Progenitor cell of endocrine pancreas (in vitro differentiated cells): ENCODE results near the gene TGFB1I1. TPM values are rescaled to one million over a fixed set of nuclear protein-coding genes. Genes with fewer than 3 reads are reported as not detected.

Experiments used
- DNase-seq: peaks from one replicate; pipeline ENCODE4 v3.0.0; 2021; ENCODE audit warnings: low spot score; ENCODE audit not compliant: unreplicated experiment
- H3K27ac Mint-ChIP-seq: 2 replicates; pipeline ENCODE4 v1.8.0; 2021; ENCODE audit warnings: mild to moderate bottlenecking, moderate library complexity, mixed read lengths
- H3K27me3 Mint-ChIP-seq: 2 replicates; pipeline ENCODE4 v1.8.0; 2021; ENCODE audit warnings: mixed read lengths
- H3K36me3 Mint-ChIP-seq: 2 replicates; pipeline ENCODE4 v1.8.0; 2022; ENCODE audit warnings: mixed read lengths; ENCODE audit not compliant: insufficient read depth
- H3K4me1 Mint-ChIP-seq: 2 replicates; pipeline ENCODE4 v1.8.0; 2021; ENCODE audit warnings: low read depth, mixed read lengths
- H3K4me3 Mint-ChIP-seq: 2 replicates; pipeline ENCODE4 v1.8.0; 2021; ENCODE audit warnings: low read depth, mild to moderate bottlenecking, moderate library complexity, mixed read lengths
- H3K9me3 Mint-ChIP-seq: 2 replicates; pipeline ENCODE4 v1.8.0; 2021; ENCODE audit warnings: low read depth, mixed read lengths
- total RNA-seq: library from RNA; stranded (reverse); gene quantifications from 2 replicates; pipeline ENCODE4 v1.2.1, GENCODE V29; 2021
- TF ChIP-seq, protein P1 (sequence below): fragments of 200-600 bp; sonication (generic); IDR thresholded peaks from one replicate; pipeline ENCODE4 v1.5.0; 2021; ENCODE audit warnings: antibody characterized with exemption, mild to moderate bottlenecking; ENCODE audit not compliant: unreplicated experiment

The TGFB1I1 gene
- total RNA-seq, 1 donor from 2014 or later: 4.5 TPM

DNA sequence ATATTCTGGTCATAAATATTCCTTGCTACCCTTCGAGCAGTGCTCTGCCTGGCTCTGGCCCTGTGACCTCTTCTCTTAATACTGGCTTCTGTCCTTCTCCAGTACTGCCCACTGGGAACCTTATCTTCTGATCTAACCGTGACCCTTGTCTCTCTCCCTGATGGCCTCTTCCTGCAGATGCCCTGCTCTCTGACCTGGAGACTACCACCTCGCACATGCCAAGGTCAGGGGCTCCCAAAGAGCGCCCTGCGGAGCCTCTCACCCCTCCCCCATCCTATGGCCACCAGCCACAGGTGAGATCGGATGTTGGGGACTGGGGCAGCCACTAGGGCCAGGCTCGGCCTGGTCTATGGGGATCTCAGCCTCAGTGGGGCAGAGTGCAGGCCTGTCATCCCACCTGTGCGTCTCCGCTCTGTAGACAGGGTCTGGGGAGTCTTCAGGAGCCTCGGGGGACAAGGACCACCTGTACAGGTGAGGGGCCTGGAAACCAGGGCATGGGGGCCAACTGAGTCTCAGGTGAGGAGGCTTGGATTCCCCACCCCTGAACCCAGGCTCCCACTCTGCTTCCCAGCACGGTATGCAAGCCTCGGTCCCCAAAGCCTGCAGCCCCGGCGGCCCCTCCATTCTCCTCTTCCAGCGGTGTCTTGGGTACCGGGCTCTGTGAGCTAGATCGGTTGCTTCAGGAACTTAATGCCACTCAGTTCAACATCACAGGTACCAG, 1.5 kb downstream of the TGFB1I1 start:
- Mint-ChIP-seq H3K9me3 (no peaks in the 10 kb centered on the region), H3K4me1 (peaks cover 17% of the 10 kb centered on the region), H3K27me3 (peaks cover 60% of the 10 kb centered on the region), H3K36me3 (no peaks in the 10 kb centered on the region), H3K4me3 (no peak overlapping the region), H3K27ac (no peak overlapping the region)
- no peak for DNase-seq
- TF ChIP-seq, protein P1, sequence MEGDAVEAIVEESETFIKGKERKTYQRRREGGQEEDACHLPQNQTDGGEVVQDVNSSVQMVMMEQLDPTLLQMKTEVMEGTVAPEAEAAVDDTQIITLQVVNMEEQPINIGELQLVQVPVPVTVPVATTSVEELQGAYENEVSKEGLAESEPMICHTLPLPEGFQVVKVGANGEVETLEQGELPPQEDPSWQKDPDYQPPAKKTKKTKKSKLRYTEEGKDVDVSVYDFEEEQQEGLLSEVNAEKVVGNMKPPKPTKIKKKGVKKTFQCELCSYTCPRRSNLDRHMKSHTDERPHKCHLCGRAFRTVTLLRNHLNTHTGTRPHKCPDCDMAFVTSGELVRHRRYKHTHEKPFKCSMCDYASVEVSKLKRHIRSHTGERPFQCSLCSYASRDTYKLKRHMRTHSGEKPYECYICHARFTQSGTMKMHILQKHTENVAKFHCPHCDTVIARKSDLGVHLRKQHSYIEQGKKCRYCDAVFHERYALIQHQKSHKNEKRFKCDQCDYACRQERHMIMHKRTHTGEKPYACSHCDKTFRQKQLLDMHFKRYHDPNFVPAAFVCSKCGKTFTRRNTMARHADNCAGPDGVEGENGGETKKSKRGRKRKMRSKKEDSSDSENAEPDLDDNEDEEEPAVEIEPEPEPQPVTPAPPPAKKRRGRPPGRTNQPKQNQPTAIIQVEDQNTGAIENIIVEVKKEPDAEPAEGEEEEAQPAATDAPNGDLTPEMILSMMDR: no peak

DNA sequence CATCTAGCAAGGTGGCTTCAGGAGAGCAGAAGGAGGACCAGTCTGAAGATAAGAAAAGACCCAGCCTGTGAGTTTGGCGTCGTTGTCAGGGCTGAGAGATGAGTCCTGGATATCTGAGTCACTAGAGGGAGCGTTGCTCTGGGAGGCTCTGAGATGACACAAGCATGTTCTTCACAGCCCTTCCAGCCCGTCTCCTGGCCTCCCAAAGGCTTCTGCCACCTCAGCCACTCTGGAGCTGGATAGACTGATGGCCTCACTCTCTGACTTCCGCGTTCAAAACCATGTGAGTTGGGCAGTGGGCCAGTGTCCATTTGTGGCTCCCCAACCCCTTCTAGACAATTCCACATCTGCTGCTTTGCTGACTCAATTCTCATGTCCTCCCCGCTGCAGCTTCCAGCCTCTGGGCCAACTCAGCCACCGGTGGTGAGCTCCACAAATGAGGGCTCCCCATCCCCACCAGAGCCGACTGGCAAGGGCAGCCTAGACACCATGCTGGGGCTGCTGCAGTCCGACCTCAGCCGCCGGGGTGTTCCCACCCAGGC, 2.3 kb downstream of the TGFB1I1 start:
- H3K27ac Mint-ChIP-seq: no peak overlapping the region
- DNase-seq: no peak
- H3K4me1 Mint-ChIP-seq: peaks cover 17% of the 10 kb centered on the region
- no peaks in the 10 kb centered on the region for H3K9me3 Mint-ChIP-seq
- peaks cover 60% of the 10 kb centered on the region for H3K27me3 Mint-ChIP-seq
- H3K36me3 Mint-ChIP-seq: no peaks in the 10 kb centered on the region
- no peak overlapping the region for H3K4me3 Mint-ChIP-seq
- TF ChIP-seq, protein P1: no peak

DNA sequence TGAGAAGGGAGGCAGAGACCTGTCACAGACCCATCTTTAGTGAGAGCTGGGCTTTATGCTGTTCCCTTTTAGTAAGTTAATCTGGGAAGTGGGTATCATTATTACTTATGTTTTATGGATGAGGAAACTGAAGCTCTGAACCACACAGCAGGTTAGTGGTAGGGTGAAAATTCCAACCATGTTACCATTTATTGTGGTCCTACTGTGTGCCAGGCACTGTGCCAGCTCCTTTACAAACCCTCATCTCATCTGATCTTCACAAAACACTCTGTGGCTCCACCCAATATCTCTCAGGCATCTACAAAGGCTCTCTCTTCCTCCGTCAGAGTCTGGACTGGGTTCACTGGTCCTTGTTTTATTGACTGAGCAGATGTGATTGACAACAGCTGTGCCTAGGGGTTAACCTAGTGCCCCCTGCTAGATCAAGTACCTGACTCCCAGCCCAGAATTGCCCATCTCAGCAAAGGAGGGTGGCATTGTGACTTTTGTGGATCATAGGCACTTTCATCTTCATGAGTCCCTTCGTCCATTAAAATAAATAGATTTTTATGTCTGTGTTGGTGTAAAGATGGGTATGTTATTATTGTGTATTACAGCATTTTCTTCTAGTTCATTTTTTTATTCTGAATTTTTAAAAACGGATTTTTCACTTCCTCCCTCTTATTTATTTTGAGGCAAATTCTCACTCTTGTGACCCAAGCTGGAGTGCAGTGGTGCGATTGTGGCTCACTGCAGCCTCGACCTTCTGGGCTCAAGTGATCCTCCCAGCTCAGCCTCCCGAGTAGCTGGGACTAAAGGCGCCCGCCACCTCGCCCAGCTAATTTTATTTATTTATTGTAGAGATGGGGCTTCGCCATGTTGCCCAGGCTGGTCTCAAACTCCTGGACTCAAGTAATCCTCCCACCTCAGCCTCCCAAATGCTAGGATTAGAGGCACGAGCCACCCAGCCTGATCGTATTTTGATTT, 3.1 kb downstream of the TGFB1I1 start:
- H3K4me3 Mint-ChIP-seq: no peak overlapping the region
- no peaks in the 10 kb centered on the region for H3K36me3 Mint-ChIP-seq
- DNase-seq: no peak
- H3K27ac Mint-ChIP-seq: no peak overlapping the region
- H3K27me3 Mint-ChIP-seq: peaks cover 63% of the 10 kb centered on the region
- H3K9me3 Mint-ChIP-seq: no peaks in the 10 kb centered on the region
- peaks cover 17% of the 10 kb centered on the region for H3K4me1 Mint-ChIP-seq
- TF ChIP-seq, protein P1: no peak

DNA sequence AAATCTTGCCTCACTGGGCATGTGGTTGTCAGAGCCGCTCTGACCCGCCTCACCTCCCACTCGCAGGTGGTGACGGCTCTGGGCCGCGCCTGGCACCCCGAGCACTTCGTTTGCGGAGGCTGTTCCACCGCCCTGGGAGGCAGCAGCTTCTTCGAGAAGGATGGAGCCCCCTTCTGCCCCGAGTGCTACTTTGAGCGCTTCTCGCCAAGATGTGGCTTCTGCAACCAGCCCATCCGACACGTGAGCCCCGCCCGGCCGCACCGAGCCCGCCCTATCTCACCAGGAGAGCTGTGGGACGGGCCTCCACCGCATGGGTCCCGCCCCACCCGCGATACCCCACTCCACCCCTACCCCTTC, 4.0 kb downstream of the TGFB1I1 start:
- peaks cover 63% of the 10 kb centered on the region for H3K27me3 Mint-ChIP-seq
- no peaks in the 10 kb centered on the region for H3K36me3 Mint-ChIP-seq
- no peak overlapping the region for H3K27ac Mint-ChIP-seq
- TF ChIP-seq, protein P1: no peak
- DNase-seq: no peak
- peaks cover 17% of the 10 kb centered on the region for H3K4me1 Mint-ChIP-seq
- H3K9me3 Mint-ChIP-seq: no peaks in the 10 kb centered on the region
- peak overlapping the region; percentile 71 for H3K4me3 Mint-ChIP-seq
